GM23248 (cell line): ENCODE data around the gene USP17L29.
"Not testable (repeated sequence)": the region's sequence is repeated elsewhere in the genome, so short reads cannot be mapped to it uniquely, and the experiment has no call there.

ENCODE experiments used
- EZH2 ChIP-seq: fragments of 200-600 bp; sonication (generic); IDR thresholded peaks from 2 replicates; pipeline ENCODE4 v1.6.1; 2018; ENCODE audit warnings: antibody characterized with exemption, mild to moderate bottlenecking; ENCODE audit not compliant: insufficient read depth, poor library complexity, severe bottlenecking
- EZH2phosphoT487 ChIP-seq: fragments of 200-600 bp; sonication (generic); IDR thresholded peaks from 2 replicates; pipeline ENCODE4 v1.6.1; 2018; ENCODE audit warnings: antibody characterized with exemption, moderate library complexity, mild to moderate bottlenecking, low read depth; ENCODE audit not compliant: insufficient read depth

DNA sequence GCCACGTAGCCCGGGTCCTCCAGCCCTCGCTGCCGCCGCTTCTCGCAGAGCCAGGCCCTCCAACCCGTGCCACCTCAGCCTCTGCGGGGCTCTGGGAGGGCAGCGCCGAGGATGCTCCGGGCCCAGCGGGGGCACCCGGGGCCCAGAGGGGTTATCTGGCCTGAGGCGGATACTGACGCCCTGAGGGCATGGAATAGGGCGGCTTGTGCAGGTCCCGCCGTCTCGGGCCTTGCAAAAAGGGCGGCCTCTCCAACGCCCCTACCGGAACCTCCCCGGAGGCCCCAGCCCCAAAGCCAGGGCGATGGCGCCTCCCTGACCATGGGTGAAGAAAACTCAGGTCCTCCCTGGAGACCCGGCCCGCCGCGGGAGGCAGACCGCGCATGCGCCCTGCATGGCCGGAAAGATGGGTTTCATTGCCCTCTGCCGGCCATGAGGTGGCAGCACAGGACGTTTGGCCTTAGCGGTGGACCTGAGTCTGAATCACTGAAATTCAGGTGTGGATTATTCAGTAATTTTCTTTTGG, 27.6 kb downstream of the USP17L29 start:
- not testable (repeated sequence) for TF ChIP-seq EZH2phosphoT487, EZH2
